K562 (cell line): ENCODE results near the gene BMF. TPM values are rescaled to one million over a fixed set of nuclear protein-coding genes. Genes with fewer than 3 reads are reported as not detected.

ENCODE experiments used
- GABPB1 ChIP-seq: sonication (generic); formaldehyde crosslinking; IDR thresholded peaks from 2 replicates; pipeline ENCODE4 v1.8.0; 2022; ENCODE audit warnings: mild to moderate bottlenecking, missing genetic modification reagents
- HIVEP1 ChIP-seq: fragments of 250-450 bp; sonication (Bioruptor Pico); IDR thresholded peaks from 2 replicates; pipeline ENCODE4 v1.4.0; 2020; ENCODE audit warnings: mild to moderate bottlenecking
- JUNB ChIP-seq: fragments of 450-650 bp; formaldehyde crosslinking; conservative IDR thresholded peaks from 2 replicates; pipeline ENCODE4 v1.4.0; 2020; ENCODE audit warnings: mild to moderate bottlenecking
- MCM2 ChIP-seq: fragments of 450-650 bp; IDR thresholded peaks from 2 replicates; pipeline ENCODE4 v1.6.1; 2017; ENCODE audit warnings: low read depth, mild to moderate bottlenecking
- NCOA6 ChIP-seq: fragments of 450-650 bp; IDR thresholded peaks from 2 replicates; pipeline ENCODE4 v1.6.1; 2017; ENCODE audit warnings: mild to moderate bottlenecking
- NKRF ChIP-seq: fragments of 450-650 bp; IDR thresholded peaks from 2 replicates; pipeline ENCODE4 v1.6.1; 2016; ENCODE audit warnings: borderline replicate concordance
- NR2C2 ChIP-seq, 2 experiments: fragments of 200-800 bp in 1 of 2; sonication (Bioruptor generic) in 1 of 2; sonication (generic) in 1 of 2; formaldehyde crosslinking in 1 of 2; IDR thresholded peaks; 2 replicates each; pipeline versions ENCODE4 v1.6.1 to v1.8.0; 2016 to 2022; ENCODE audit warnings: mild to moderate bottlenecking in 1 of 2, missing compliant biosample characterization in 1 of 2, missing genetic modification characterization in 1 of 2, missing genetic modification reagents in 1 of 2
- PHF20 ChIP-seq: fragments of 450-650 bp; IDR thresholded peaks from 2 replicates; pipeline ENCODE4 v1.6.1; 2018; ENCODE audit not compliant: partially characterized antibody
- POLR2AphosphoS2 ChIP-seq: IDR thresholded peaks from 2 replicates; pipeline ENCODE4 v1.6.1; 2012; ENCODE audit warnings: low read length, improper control_type of control experiment
- SOX6 ChIP-seq: fragments of 450-650 bp; IDR thresholded peaks from 2 replicates; pipeline ENCODE4 v1.6.1; 2014; ENCODE audit warnings: mild to moderate bottlenecking
- SREBF1 ChIP-seq: fragments of 150-350 bp; IDR thresholded peaks from 2 replicates; pipeline ENCODE4 v1.6.1; 2014; ENCODE audit warnings: antibody characterized with exemption, low read depth, low read length, borderline replicate concordance
- STAT5B ChIP-seq: fragments of 250-450 bp; sonication (Bioruptor Pico); IDR thresholded peaks from 2 replicates; pipeline ENCODE4 v1.8.0; 2021; ENCODE audit warnings: mild to moderate bottlenecking, inconsistent platforms
- TAF9B ChIP-seq: fragments of 450-650 bp; IDR thresholded peaks from 2 replicates; pipeline ENCODE4 v1.6.1; 2018; ENCODE audit warnings: mild to moderate bottlenecking; ENCODE audit not compliant: partially characterized antibody
- ZBTB40 ChIP-seq, 2 experiments: fragments of 450-650 bp in 1 of 2; sonication (generic) in 1 of 2; formaldehyde crosslinking in 1 of 2; IDR thresholded peaks; 2 replicates each; pipeline versions ENCODE4 v1.7.1 to v1.9.0; 2016 to 2022; ENCODE audit warnings: inconsistent platforms in 1 of 2, mild to moderate bottlenecking in 1 of 2, missing genetic modification reagents in 1 of 2
- ZFP36 ChIP-seq: fragments of 150-350 bp; IDR thresholded peaks from 2 replicates; pipeline ENCODE4 v1.6.1; 2018; ENCODE audit warnings: low read length, low read depth; ENCODE audit not compliant: partially characterized antibody
- ZNF217 ChIP-seq: sonication (generic); formaldehyde crosslinking; IDR thresholded peaks from 2 replicates; pipeline ENCODE4 v1.8.0; 2022; ENCODE audit warnings: mild to moderate bottlenecking, missing genetic modification reagents
- polyA plus RNA-seq, 8 experiments: library from polyadenylated mRNA; depleted of rRNA in 4 of 8; stranded (reverse) in 5 of 8; unstranded in 3 of 8; fragments of >200 nt; fragmentation: Nextera tagmentation in 2 of 8; fragmentation: Illumina TruSeq in 1 of 8; extraction: Ambion mirVana in 2 of 8; extraction: Trizol in 1 of 8; gene quantifications; 2 replicates each; pipeline versions ENCODE4 v1.2.1 to v1.2.3, GENCODE V29; 2011 to 2014; ENCODE audit warnings: inconsistent platforms in 1 of 8, missing spikeins in 1 of 8
- total RNA-seq, 7 experiments: library from RNA; depleted of rRNA in 6 of 7; stranded (reverse); fragments of >200 nt in 6 of 7; fragmentation: Illumina TruSeq in 2 of 7; extraction: Trizol in 2 of 7; gene quantifications; 2 replicates each; pipeline versions ENCODE4 v1.2.1 to v1.2.3, GENCODE V29; 2011 to 2021; ENCODE audit warnings: low replicate concordance in 1 of 7

BMF gene
- total and polyA plus RNA-seq, 9 of the 15 experiments (the other 6 are each of a cell fraction or from before 2014, with no cell fraction given), result 0.25 to 0.91 (median 0.59) TPM; not detected in 2

GRCh38 chr15:40038638-40039543 is 69.8 kb downstream of the BMF start, which contains the start of gene SRP14 (continued):
- TF ChIP-seq SOX6 (peak; percentile 85), NR2C2 (CRISPR knock-in tag; IDR thresholded peaks at IDR 0.05) (no peak), NR2C2 (tag; IDR thresholded peaks at IDR 0.05) (peak; percentile 93), SREBF1 (no peak), NKRF (peak; percentile 32; the same call in 1 of the 2 replicates), ZNF217 (CRISPR knock-in tag) (no peak), TAF9B (peak; percentile 78), ZBTB40 (IDR thresholded peaks at IDR 0.05) (peak; percentile 98), ZBTB40 (CRISPR knock-in tag; IDR thresholded peaks at IDR 0.05) (no peak), JUNB (CRISPR knock-in tag) (no peak), POLR2AphosphoS2 (peak; percentile 46; the same call in 1 of the 2 replicates), MCM2 (no peak), NCOA6 (no peak), ZFP36 (no peak), PHF20 (peak; percentile 89), STAT5B (CRISPR knock-in tag) (no peak), HIVEP1 (CRISPR knock-in tag) (no peak), GABPB1 (CRISPR knock-in tag) (peak; percentile 94)
